ENCODE data around the gene PPFIBP1. TPM values are rescaled to one million over a fixed set of nuclear protein-coding genes. Genes with fewer than 3 reads are reported as not detected.

Gene PPFIBP1
- total and polyA plus RNA-seq, 2 donors (not counting 1 experiment from before 2014, with no cell fraction given) = 3.3 to 15.0 TPM

DNA sequence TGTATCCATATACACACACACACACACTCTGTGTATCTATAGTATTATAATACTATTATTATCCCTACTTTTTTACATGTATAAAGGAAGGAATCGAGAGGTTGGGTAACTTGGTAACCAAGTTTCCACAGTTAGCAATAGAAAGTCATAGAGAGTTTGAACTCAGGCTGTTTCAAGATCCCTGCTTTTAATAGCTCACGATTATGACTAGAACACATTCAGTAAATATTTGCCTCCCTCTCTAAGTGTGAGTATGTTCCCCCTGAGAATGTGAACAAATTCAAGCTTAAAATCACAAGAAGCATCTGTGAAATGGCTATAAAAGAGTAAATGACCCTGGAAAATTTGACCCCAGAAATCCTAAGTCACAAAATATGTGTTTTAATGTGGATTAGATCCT is 161.3 kb downstream of the PPFIBP1 start:
- Histone ChIP-seq H3K27ac (ENCODE audit: low read length in 2 of 2) (no peak overlapping the region), H3K4me1 (ENCODE audit: control insufficient read depth in 2 of 2, insufficient read depth in 2 of 2, low read length in 2 of 2) (no peaks in the 10 kb centered on the region), H2AFZ (ENCODE audit: insufficient read depth, low read depth, low read length, poor library complexity, severe bottlenecking) (no peak overlapping the region), H3K79me2 (ENCODE audit: control insufficient read depth, insufficient read depth, low read length) (no peaks in the 10 kb centered on the region), H3K27me3 (replicated peaks in 1 of 4; ENCODE audit: control extremely low read depth in 1 of 4, control insufficient read depth in 3 of 4, insufficient read depth in 4 of 4, low read length in 3 of 4) (no peaks in the 10 kb centered on the region), H3K4me3 (ENCODE audit: control extremely low read depth in 1 of 5, extremely low read depth in 1 of 5, insufficient read depth in 1 of 5, low read depth in 2 of 5, low read length in 4 of 5) (no peak overlapping the region), H3K9me3 (ENCODE audit: control extremely low read depth in 1 of 3, control insufficient read depth in 2 of 3, insufficient read depth in 1 of 3, low read length in 2 of 3) (no peaks in the 10 kb centered on the region), H3K9ac (ENCODE audit: low read length) (no peak overlapping the region), H3K36me3 (replicated peaks in 1 of 2; ENCODE audit: control extremely low read depth in 1 of 2, control insufficient read depth in 1 of 2, extremely low read depth in 1 of 2, insufficient read depth in 2 of 2, low read length in 1 of 2) (peaks cover 3 to 5% of the 10 kb centered on the region in 2 experiments), H3K4me2 (replicated peaks; ENCODE audit: low read depth, low read length, poor library complexity, severe bottlenecking) (no peak overlapping the region), H4K20me1 (ENCODE audit: control insufficient read depth, insufficient read depth, low read length, poor library complexity, severe bottlenecking) (no peaks in the 10 kb centered on the region)
- Mint-ChIP-seq H3K9me3 (ENCODE audit: insufficient read depth) (no peaks in the 10 kb centered on the region), H3K27ac (no peak overlapping the region), H3K27me3 (no peaks in the 10 kb centered on the region), H3K4me3 (no peak overlapping the region), H3K4me1 (no peaks in the 10 kb centered on the region)
- WGBS (ENCODE audit: insufficient coverage) = no CpG with 5 or more reads among the region's 2 CpGs
- POLR2A ChIA-PET = no interaction called here
- intact Hi-C loops (cut with micrococcal nuclease) = no loop called here
- CTCF ChIA-PET = no interaction called here
- DNase-seq (no peak), ATAC-seq (ENCODE audit: low read depth) (no peak)
- no peak for TF ChIP-seq EZH2 (IDR thresholded peaks at IDR 0.05; ENCODE audit: borderline replicate concordance, insufficient read depth, low read depth, low read length, poor library complexity, severe bottlenecking)
- TF ChIP-seq, protein P1, sequence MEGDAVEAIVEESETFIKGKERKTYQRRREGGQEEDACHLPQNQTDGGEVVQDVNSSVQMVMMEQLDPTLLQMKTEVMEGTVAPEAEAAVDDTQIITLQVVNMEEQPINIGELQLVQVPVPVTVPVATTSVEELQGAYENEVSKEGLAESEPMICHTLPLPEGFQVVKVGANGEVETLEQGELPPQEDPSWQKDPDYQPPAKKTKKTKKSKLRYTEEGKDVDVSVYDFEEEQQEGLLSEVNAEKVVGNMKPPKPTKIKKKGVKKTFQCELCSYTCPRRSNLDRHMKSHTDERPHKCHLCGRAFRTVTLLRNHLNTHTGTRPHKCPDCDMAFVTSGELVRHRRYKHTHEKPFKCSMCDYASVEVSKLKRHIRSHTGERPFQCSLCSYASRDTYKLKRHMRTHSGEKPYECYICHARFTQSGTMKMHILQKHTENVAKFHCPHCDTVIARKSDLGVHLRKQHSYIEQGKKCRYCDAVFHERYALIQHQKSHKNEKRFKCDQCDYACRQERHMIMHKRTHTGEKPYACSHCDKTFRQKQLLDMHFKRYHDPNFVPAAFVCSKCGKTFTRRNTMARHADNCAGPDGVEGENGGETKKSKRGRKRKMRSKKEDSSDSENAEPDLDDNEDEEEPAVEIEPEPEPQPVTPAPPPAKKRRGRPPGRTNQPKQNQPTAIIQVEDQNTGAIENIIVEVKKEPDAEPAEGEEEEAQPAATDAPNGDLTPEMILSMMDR (IDR thresholded peaks at IDR 0.05) = no peak

DNA sequence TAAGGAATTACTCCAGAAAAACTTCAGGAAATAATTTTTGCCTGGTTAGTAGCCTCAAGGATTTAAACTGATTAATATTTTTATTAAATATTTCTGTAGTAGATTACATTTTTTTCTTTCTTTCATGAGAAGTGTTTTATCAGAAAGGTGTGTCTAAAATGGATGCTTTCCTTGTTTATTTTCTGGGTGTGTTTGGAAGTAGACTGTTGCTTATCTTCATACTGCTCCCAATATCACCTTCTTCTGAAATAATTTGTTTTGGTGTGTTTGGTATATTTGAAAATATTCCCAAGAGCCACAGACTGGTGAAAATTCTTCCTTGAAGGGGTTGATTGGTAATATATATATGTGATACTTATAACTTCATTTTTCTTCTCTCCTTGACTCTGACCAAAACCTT is 162.1 kb downstream of the PPFIBP1 start:
- Histone ChIP-seq H3K79me2 (ENCODE audit: control insufficient read depth, insufficient read depth, low read length) (no peaks in the 10 kb centered on the region), H3K4me2 (replicated peaks; ENCODE audit: low read depth, low read length, poor library complexity, severe bottlenecking) (no peak overlapping the region), H3K4me3 (ENCODE audit: control extremely low read depth in 1 of 5, extremely low read depth in 1 of 5, insufficient read depth in 1 of 5, low read depth in 2 of 5, low read length in 4 of 5) (no peak overlapping the region), H3K36me3 (replicated peaks in 1 of 2; ENCODE audit: control extremely low read depth in 1 of 2, control insufficient read depth in 1 of 2, extremely low read depth in 1 of 2, insufficient read depth in 2 of 2, low read length in 1 of 2) (peaks cover 0 to 5% of the 10 kb centered on the region in 2 experiments), H3K4me1 (ENCODE audit: control insufficient read depth in 2 of 2, insufficient read depth in 2 of 2, low read length in 2 of 2) (no peaks in the 10 kb centered on the region), H3K9ac (ENCODE audit: low read length) (no peak overlapping the region), H2AFZ (ENCODE audit: insufficient read depth, low read depth, low read length, poor library complexity, severe bottlenecking) (no peak overlapping the region), H3K9me3 (ENCODE audit: control extremely low read depth in 1 of 3, control insufficient read depth in 2 of 3, insufficient read depth in 1 of 3, low read length in 2 of 3) (no peaks in the 10 kb centered on the region), H3K27ac (ENCODE audit: low read length in 2 of 2) (no peak overlapping the region), H4K20me1 (ENCODE audit: control insufficient read depth, insufficient read depth, low read length, poor library complexity, severe bottlenecking) (no peaks in the 10 kb centered on the region), H3K27me3 (replicated peaks in 1 of 4; ENCODE audit: control extremely low read depth in 1 of 4, control insufficient read depth in 3 of 4, insufficient read depth in 4 of 4, low read length in 3 of 4) (no peaks in the 10 kb centered on the region)
- ChIA-PET CTCF (no interaction called here), POLR2A (no interaction called here)
- Mint-ChIP-seq H3K9me3 (ENCODE audit: insufficient read depth) (no peaks in the 10 kb centered on the region), H3K4me3 (no peak overlapping the region), H3K27ac (no peak overlapping the region), H3K4me1 (no peaks in the 10 kb centered on the region), H3K27me3 (no peaks in the 10 kb centered on the region)
- intact Hi-C loops (cut with micrococcal nuclease) = no loop called here
- DNase-seq (no peak), ATAC-seq (ENCODE audit: low read depth) (no peak)
- TF ChIP-seq EZH2 (IDR thresholded peaks at IDR 0.05; ENCODE audit: borderline replicate concordance, insufficient read depth, low read depth, low read length, poor library complexity, severe bottlenecking) = no peak
- TF ChIP-seq, protein P1 (IDR thresholded peaks at IDR 0.05) = no peak
